MM.1S (cell line): ENCODE data around the gene GDF7.

ENCODE experiments used
- DNase-seq: peaks from one replicate; pipeline ENCODE4 v3.0.0-alpha.2; 2015
- H2AFZ ChIP-seq: fragments of 300-600 bp; sonication (generic); 2 replicates; pipeline ENCODE4 v1.6.0; 2016; ENCODE audit warnings: antibody characterized with exemption, low read length
- H3F3A ChIP-seq: fragments of 300-600 bp; sonication (generic); 2 replicates; pipeline ENCODE4 v1.6.1; 2016; ENCODE audit warnings: mild to moderate bottlenecking, antibody characterized with exemption, low read length, moderate library complexity, mixed read lengths; ENCODE audit not compliant: insufficient read depth
- H3K27ac ChIP-seq: fragments of 300-600 bp; sonication (generic); 2 replicates; pipeline ENCODE4 v1.5.1; 2016; ENCODE audit warnings: mild to moderate bottlenecking, low read length
- H3K27me3 ChIP-seq: fragments of 300-600 bp; sonication (generic); replicated peaks from 2 replicates; pipeline ENCODE4 v1.6.0; 2016; ENCODE audit warnings: low read length; ENCODE audit not compliant: insufficient read depth
- H3K36me3 ChIP-seq: fragments of 300-600 bp; sonication (generic); replicated peaks from 2 replicates; pipeline ENCODE4 v1.6.1; 2016; ENCODE audit warnings: mild to moderate bottlenecking, low read length, mixed read lengths; ENCODE audit not compliant: insufficient read depth
- H3K4me1 ChIP-seq: fragments of 300-600 bp; sonication (generic); 2 replicates; pipeline ENCODE4 v1.6.1; 2016; ENCODE audit warnings: low read length, mixed read lengths
- H3K4me2 ChIP-seq: fragments of 300-600 bp; sonication (generic); 2 replicates; pipeline ENCODE4 v1.6.0; 2016; ENCODE audit warnings: low read depth, low read length
- H3K4me3 ChIP-seq: fragments of 300-600 bp; sonication (generic); 2 replicates; pipeline ENCODE4 v1.5.1; 2016; ENCODE audit warnings: low read length, mixed read lengths
- H3K79me2 ChIP-seq: fragments of 300-600 bp; sonication (generic); 2 replicates; pipeline ENCODE4 v1.6.1; 2016; ENCODE audit warnings: mixed run types, low read length, mixed read lengths
- H3K9ac ChIP-seq: fragments of 300-600 bp; sonication (generic); 2 replicates; pipeline ENCODE4 v1.6.1; 2016; ENCODE audit warnings: low read length, mixed read lengths
- H3K9me2 ChIP-seq: fragments of 300-600 bp; sonication (generic); replicated peaks from 2 replicates; pipeline ENCODE4 v1.6.1; 2016; ENCODE audit warnings: mild to moderate bottlenecking, low read length, mixed read lengths; ENCODE audit not compliant: insufficient read depth
- H3K9me3 ChIP-seq: fragments of 300-600 bp; sonication (generic); replicated peaks from 2 replicates; pipeline ENCODE4 v1.6.1; 2016; ENCODE audit warnings: mild to moderate bottlenecking, low read length, mixed read lengths; ENCODE audit not compliant: insufficient read depth
- H4K20me1 ChIP-seq: fragments of 300-600 bp; sonication (generic); 2 replicates; pipeline ENCODE4 v1.6.1; 2016; ENCODE audit warnings: mild to moderate bottlenecking, low read length, moderate library complexity, mixed read lengths; ENCODE audit not compliant: insufficient read depth
- EZH2 ChIP-seq: fragments of 300-600 bp; sonication (generic); optimal IDR thresholded peaks from 2 replicates; pipeline ENCODE3; 2017; ENCODE audit warnings: low read depth, mild to moderate bottlenecking, antibody characterized with exemption, low read length, mixed read lengths
- EZH2phosphoT487 ChIP-seq: fragments of 300-600 bp; sonication (generic); IDR thresholded peaks from 2 replicates; pipeline ENCODE4 v1.6.1; 2018; ENCODE audit warnings: antibody characterized with exemption, low read length
- TF ChIP-seq, protein P1 (sequence below): fragments of 300-600 bp; sonication (generic); IDR thresholded peaks from 2 replicates; pipeline ENCODE4 v1.5.1; 2016; ENCODE audit warnings: antibody characterized with exemption, low read length, mixed read lengths

Gene GDF7

DNA sequence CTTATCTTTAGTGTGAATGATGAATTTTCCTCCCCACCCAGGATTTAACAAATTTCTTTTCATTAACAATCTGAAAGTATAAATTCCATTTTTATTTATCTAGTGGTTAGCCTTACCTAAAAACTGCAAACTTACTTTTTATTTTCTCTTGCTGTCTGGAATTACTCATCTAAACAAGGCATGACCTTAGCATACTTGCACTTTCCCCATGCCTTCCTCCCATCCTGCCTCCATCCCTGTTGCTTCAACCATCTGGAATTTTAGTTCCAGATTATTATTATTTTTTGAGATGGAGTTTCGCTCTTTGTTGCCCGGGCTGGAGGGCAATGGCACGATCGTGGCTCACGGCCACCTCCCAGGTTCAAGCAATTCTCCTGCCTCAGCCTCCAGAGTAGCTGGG is 35.6 kb downstream of the GDF7 start:
- Histone ChIP-seq H3K79me2 (0 out of 2 replicates have a peak, but pooled peaks cover 4% of the 10 kb centered on the region), H3K36me3 (no peaks in the 10 kb centered on the region), H3K9me3 (no peaks in the 10 kb centered on the region), H3K4me2 (no peak overlapping the region), H3K4me3 (no peak overlapping the region), H3K9ac (no peak overlapping the region), H3K4me1 (peaks cover 13% of the 10 kb centered on the region), H2AFZ (no peak overlapping the region), H3K27me3 (no peaks in the 10 kb centered on the region), H4K20me1 (no peaks in the 10 kb centered on the region), H3F3A (no peaks in the 10 kb centered on the region), H3K9me2 (no peaks in the 10 kb centered on the region; the same call in 1 of the 2 replicates), H3K27ac (no peak overlapping the region)
- no peak for DNase-seq
- TF ChIP-seq EZH2 (no peak), EZH2phosphoT487 (no peak)
- TF ChIP-seq, protein P1, sequence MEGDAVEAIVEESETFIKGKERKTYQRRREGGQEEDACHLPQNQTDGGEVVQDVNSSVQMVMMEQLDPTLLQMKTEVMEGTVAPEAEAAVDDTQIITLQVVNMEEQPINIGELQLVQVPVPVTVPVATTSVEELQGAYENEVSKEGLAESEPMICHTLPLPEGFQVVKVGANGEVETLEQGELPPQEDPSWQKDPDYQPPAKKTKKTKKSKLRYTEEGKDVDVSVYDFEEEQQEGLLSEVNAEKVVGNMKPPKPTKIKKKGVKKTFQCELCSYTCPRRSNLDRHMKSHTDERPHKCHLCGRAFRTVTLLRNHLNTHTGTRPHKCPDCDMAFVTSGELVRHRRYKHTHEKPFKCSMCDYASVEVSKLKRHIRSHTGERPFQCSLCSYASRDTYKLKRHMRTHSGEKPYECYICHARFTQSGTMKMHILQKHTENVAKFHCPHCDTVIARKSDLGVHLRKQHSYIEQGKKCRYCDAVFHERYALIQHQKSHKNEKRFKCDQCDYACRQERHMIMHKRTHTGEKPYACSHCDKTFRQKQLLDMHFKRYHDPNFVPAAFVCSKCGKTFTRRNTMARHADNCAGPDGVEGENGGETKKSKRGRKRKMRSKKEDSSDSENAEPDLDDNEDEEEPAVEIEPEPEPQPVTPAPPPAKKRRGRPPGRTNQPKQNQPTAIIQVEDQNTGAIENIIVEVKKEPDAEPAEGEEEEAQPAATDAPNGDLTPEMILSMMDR = no peak

DNA sequence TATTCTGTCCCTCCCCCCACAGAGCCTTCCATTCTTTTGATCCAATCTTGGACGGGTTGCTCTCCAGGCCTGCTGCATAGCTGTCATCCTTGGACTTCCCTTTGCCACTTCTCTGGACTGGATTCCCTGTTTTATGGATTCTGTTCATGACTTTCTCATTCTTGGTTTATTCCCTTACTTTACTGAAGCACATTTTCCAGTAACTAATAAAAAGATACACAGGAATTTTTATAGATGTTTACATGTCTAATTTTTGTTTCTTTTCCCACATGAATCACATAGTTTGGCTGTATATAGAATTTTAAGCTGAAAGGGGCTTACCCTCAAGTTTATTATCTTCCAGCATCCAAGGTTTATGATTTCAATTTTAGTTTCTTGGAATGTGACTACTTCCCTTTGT is 37.9 kb downstream of the GDF7 start:
- H2AFZ ChIP-seq = no peak overlapping the region
- H4K20me1 ChIP-seq = no peaks in the 10 kb centered on the region
- H3K4me2 ChIP-seq = no peak overlapping the region
- H3K9ac ChIP-seq = no peak overlapping the region
- H3K9me2 ChIP-seq = no peaks in the 10 kb centered on the region; the same call in 1 of the 2 replicates
- H3K4me1 ChIP-seq = peaks cover 5% of the 10 kb centered on the region
- H3K27me3 ChIP-seq = no peaks in the 10 kb centered on the region
- no peaks in the 10 kb centered on the region for H3K9me3 ChIP-seq
- no peak for DNase-seq
- 0 out of 2 replicates have a peak, but pooled peaks cover 4% of the 10 kb centered on the region for H3K79me2 ChIP-seq
- no peak overlapping the region for H3K27ac ChIP-seq
- H3K4me3 ChIP-seq = no peak overlapping the region
- TF ChIP-seq EZH2 (no peak), EZH2phosphoT487 (no peak)
- TF ChIP-seq, protein P1 = no peak
- no peaks in the 10 kb centered on the region for H3K36me3 ChIP-seq
- no peaks in the 10 kb centered on the region for H3F3A ChIP-seq

DNA sequence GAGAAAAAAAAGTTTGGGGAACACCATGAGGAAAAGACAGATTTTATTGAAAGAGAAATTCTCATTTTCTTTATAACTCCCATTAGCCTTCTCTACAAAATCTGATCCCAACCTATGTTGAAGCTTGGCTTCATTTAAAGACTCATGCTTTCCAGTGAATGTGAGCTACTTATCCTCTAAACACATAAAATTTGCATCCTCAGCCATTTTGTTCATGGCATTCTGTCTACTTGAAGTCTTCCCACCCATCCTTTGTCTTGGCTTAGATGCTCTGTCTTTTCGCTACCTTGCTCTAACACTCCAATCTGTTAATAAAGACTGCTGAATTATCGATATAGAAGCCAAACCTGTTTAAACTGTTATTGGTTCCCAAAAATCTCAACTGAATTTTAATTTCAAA is 39.3 kb downstream of the GDF7 start:
- Histone ChIP-seq H3K27ac (no peak overlapping the region), H3K4me1 (no peaks in the 10 kb centered on the region), H2AFZ (no peak overlapping the region), H3F3A (no peaks in the 10 kb centered on the region), H3K9ac (no peak overlapping the region), H4K20me1 (no peaks in the 10 kb centered on the region), H3K4me3 (no peak overlapping the region), H3K27me3 (no peaks in the 10 kb centered on the region), H3K36me3 (no peaks in the 10 kb centered on the region), H3K79me2 (0 out of 2 replicates have a peak, but pooled peaks cover 4% of the 10 kb centered on the region), H3K9me2 (no peaks in the 10 kb centered on the region; the same call in 1 of the 2 replicates), H3K9me3 (no peaks in the 10 kb centered on the region), H3K4me2 (no peak overlapping the region)
- DNase-seq = no peak
- TF ChIP-seq EZH2 = no peak
- TF ChIP-seq, protein P1 = no peak
- no peak for TF ChIP-seq EZH2phosphoT487
